Putamen (tissue), 1 donor: ENCODE data around the gene ENPP4.
A peak's percentile ranks its signal among the peaks of the same experiment; 100 is the strongest.
"Not testable (repeated sequence)": the region's sequence is repeated elsewhere in the genome, so short reads cannot be mapped to it uniquely, and the experiment has no call there.

ENCODE experiments used
- DNase-seq: peaks from one replicate; pipeline ENCODE4 v3.0.0-alpha.2; 2016; ENCODE audit warnings: low spot score

ENPP4 gene

GRCh38 chr6:46131291-46131690, 1.5 kb downstream of the ENPP4 start:
- not testable (repeated sequence) for DNase-seq

- DNase-seq, result no peak
These were observed 4.4 kb downstream of the ENPP4 start for GRCh38 chr6:46134216-46134615.

- no peak for DNase-seq
These were observed 5.4 kb downstream of the ENPP4 start for GRCh38 chr6:46135176-46135575.

- no peak for DNase-seq
These were observed 7.0 kb downstream of the ENPP4 start for GRCh38 chr6:46136831-46137230.

- no peak for DNase-seq
These were observed 7.6 kb downstream of the ENPP4 start for GRCh38 chr6:46137387-46137786.

GRCh38 chr6:46138281-46138680, 8.5 kb downstream of the ENPP4 start:
- no peak for DNase-seq

- no peak for DNase-seq
These were observed 14.5 kb downstream of the ENPP4 start for GRCh38 chr6:46144270-46144669.

- not testable (repeated sequence) for DNase-seq
These were observed 19.3 kb downstream of the ENPP4 start for GRCh38 chr6:46149066-46149465.

GRCh38 chr6:46156701-46157100, 26.9 kb downstream of the ENPP4 start:
- no peak for DNase-seq

- no peak for DNase-seq
These were observed 29.4 kb downstream of the ENPP4 start for GRCh38 chr6:46159229-46159628.

- no peak for DNase-seq
These were observed 30.3 kb downstream of the ENPP4 start for GRCh38 chr6:46160102-46160501.

- DNase-seq, result peak; percentile 94
These were observed 40.8 kb downstream of the ENPP4 start, which contains the start of gene ENPP5 for GRCh38 chr6:46170357-46171289. ENPP5 (minus strand) TSS chr6:46170980; CDS start chr6:46168262, 2,718 bp downstream.

GRCh38 chr6:46172176-46172575, 42.4 kb downstream of the ENPP4 start:
- no peak for DNase-seq

GRCh38 chr6:46174904-46175303, 45.1 kb downstream of the ENPP4 start:
- DNase-seq, result no peak

- no peak for DNase-seq
These were observed 45.7 kb downstream of the ENPP4 start for GRCh38 chr6:46175446-46175845.

- DNase-seq, result no peak
These were observed 46.2 kb downstream of the ENPP4 start for GRCh38 chr6:46175976-46176375.

GRCh38 chr6:46184114-46184513, 54.3 kb downstream of the ENPP4 start:
- no peak for DNase-seq

- no peak for DNase-seq
These were observed 56.8 kb downstream of the ENPP4 start for GRCh38 chr6:46186583-46186982.

GRCh38 chr6:46189726-46190125, 59.9 kb downstream of the ENPP4 start:
- DNase-seq, result no peak

GRCh38 chr6:46190889-46191288, 61.1 kb downstream of the ENPP4 start:
- DNase-seq, result no peak

- no peak for DNase-seq
These were observed 62.2 kb downstream of the ENPP4 start for GRCh38 chr6:46191961-46192360.
